HG03025 (cell line): ENCODE results near the gene RAD9A.

Experiments
- ATAC-seq: cut with Tn5 transposase; IDR thresholded peaks from one replicate; pipeline ENCODE4 v1.9.1; 2021; ENCODE audit warnings: mild to moderate bottlenecking, moderate library complexity; ENCODE audit not compliant: unreplicated experiment, low FRiP score

Gene RAD9A

DNA sequence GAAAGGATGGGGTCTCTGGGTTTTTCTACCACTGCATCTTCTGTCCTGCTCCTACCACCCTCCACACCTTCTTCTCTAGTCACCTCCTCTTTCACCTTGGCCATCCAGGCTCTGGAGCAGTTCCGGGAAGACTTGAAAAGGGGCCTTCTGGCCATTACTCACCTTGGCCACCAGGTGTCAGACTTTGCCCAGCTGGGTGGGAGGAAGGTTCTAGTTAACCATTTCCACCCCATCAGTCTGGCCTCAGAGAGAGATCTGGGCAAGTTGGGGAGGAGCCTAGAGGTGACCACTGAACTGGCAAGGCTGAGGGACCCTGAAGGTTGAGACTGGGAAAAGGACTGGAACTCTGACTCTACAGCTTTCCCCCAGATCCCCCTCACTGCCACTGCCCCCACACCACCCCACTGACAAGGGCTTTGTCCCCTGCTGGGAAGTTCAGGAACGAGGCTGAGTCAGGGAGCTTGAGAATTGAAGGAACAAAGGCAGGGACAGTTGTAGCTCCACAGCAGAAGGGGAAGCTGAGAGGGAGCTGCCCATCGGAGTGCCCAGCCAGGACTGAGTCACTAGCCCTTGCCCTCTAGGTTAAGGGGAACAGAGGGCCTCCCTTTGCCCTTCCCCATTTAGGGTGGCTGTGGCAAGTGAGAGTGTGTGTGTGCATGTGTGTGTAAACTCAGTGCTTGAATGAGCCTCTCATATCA, 34.8 kb upstream of the RAD9A start:
- ATAC-seq: no peak

DNA sequence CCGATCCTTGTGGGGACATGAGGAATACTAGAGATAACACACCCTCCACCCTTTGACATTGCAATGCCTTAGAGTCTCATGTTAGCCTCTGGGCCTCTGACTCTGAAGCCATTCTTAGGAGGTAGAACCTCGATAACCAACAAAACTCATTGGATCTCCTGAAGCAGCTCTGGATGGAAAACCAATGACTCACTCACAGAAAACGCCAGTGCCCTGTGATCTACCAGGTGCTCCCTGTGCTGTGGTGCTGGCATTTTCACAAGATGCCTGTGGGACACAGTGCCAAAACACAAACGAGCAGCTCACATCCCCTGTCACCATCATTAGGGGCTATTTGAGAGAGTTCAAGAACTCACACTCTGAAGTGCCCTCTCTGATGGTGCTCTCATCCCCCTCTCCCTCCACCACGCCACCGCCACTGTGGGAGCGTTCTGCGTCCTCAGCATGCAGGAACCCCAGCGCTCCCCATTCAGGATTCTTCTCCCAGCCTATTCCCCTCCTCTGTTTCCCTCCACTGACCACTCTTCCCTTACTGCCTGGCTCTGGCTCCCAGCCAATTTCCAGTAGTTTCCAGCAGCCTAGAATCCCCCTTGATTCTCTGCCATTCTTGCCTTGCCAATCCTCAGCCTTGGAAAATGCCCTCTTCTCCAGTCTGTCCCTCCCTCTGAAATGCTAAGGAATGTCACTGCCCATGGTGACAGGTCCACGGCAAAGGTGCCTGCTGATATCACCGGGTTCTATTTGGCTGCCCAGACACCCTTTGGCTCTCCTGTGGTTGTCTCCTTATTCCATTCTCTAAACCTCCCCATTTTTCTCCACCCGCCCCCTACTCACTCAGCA, 33.7 kb upstream of the RAD9A start:
- no peak for ATAC-seq

DNA sequence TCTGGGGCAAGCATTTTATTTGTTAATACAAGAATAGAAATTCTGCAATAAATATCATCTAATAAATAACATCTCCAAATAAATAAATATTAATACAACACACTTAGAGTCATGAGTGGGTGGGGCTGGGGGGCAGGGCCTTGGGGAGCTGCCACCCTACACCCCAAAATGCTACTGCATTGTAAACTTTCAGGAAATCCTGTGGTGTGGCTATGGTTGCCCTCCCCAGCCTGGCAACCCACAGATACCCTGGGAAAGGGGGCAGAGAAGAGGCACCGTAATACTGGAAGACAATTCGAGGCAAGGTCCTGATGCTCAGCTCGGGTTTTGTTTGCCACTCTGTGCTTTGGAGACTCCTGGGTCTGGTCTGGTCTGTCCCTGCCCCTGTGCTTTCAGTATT, 27.6 kb upstream of the RAD9A start:
- no peak for ATAC-seq

DNA sequence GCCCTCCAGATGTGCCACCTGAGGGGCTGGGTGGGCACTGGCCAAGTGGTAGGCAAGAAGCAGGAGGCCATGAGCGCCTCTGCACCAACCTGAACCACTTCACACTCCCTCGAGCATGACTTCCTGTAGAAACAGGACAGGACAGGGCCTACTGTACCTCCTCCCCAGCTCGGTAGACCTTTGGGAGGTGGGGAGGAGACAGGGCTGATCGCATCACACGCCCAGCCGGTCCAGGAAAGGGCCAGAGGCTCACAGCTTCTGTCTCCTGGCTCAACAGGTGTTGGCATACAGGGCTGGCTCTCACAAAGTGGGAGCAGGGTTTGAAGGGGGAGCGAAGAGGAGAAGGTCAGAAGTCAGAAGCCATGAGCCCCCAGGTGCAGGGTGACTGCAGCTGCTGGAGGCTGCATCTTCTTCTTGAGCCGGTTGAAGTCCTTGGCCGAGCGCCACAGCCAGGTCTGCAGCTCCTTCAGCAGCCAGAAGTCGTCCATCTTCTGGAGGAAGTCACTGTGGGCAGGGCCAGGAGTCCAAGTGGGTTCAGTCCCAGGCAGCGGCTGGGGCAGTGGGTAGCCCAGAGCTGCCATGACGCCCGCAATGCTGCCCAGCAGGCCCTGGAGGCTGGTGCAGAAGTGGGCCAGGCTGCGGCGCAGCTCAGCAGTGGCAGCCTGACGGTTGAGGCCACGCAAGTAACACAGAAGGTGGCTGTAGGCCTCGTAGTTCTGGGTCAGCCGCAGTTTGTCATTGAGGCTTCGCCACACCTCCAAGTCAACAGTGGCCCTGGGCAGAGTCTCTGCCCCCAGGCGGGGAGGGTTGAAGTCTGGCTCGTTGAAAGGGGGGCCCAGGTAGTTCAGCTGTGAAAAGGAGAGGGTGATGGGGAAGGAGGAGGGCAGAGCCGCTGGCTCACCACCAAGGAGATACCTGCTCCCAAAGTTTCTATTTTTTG, 26.7 kb upstream of the RAD9A start:
- ATAC-seq: no peak

DNA sequence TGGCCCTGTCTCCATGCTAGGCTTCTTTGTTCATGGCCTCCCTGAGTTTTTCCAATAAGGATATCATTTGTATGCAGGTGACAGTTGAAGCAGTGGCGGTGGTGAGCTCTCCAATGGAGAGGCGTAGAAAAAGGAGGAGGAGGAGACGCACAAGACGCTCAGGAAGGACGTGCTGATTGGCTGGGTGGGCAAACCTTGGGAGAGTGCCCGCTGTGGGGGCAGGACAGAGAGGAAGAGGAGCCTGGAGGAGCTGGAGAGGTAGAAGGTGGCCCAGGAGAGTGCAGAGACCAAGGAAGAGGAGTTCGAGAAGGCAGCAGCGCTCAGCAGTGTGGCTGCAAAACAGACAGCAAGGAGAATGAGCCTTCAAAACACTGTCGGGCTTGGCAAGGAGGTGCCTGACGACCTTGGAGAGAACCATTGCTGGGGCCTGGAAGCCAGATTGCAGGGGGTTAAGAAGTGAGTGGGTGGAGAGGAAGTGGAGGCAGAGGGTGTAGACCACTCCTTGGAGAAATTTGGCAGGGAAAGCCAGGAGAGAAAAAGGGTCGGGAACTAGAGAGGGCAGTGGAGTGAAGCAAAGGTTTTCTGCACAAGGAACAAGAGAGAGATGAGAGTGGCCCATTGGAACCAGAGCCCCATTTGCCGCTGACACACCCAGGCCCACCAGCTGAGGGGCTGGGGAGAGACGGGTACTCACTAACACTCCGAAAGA, 25.9 kb upstream of the RAD9A start:
- ATAC-seq: no peak

DNA sequence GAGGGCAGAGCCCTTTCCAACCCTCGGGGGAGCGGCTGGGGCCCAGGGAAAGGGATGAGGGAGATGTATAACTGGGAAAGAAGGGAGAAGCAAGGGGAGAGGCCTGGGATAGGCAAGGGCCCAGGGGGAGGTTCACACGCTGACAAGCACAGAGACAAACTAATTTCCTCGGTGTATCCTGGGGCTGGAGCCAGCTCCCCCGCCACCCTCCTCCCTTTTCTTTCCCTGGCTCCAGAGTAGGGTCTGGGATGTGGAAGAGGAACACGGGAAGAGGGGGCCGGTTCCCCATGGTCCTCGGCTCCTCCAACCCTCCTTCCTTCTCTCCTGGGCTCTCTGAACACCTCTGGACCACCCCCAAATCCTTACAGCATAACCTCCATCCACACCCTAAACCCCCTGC, 25.2 kb upstream of the RAD9A start:
- no peak for ATAC-seq

DNA sequence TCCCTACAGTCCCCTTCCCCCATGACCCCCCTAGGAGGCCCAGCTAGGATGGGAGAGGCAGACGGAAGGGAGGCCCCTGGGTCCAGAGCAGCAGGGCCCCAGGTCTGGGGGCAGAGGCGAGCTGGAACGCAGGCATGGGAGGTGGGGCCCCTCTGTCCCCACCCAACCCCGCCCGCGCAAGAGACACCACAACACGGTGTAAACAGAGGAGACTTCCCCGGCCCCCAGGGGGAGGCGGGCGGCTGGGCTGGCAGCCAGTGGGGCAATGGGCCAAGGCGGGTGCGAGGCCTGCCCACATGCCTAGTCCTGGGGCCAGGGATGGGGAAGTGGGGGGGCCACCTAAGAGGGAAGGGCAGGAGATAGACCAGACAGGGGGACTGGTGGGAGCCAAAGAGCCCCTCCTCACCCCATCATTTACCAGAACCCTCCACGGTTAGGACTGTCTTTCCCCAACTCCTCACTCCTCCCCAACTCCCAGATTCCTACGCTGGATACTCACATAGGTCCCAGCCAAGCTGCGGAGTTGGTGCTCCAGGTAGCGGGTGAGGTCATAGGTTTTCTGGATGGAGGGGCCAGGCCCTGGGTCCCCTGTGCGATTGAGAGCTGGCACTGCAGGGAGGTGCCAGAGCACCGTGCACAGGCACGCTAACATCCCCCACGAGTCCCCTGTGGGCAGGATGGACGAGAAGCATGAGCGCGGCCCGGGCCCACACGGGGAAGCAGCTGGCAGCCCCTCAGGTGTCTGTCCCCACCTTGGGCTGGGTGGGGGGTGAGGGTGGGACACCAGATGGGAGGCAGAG, 24.6 kb upstream of the RAD9A start:
- ATAC-seq: no peak

DNA sequence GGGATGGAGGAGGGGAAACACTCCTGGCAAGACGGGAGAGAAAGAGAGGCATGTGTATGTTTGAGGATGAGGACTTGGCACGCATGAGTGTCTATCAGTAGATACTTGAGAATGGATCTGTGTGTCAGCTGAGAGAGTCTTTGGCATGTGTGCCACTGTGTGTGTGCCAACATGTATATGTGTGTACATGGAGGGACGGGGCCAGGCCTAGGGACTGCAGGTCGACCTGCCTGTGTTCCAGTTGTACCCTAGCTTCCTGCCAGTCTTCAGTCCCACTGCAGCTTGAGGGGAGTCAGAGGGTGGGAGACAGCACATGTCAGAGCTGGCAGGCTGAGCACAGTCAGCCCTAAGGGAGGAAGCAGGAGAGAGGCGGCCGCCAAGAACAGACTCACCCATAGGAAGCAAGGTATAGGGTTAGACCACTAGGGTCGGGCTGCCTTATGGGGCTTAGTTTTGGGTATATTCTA, 24.0 kb upstream of the RAD9A start:
- ATAC-seq: no peak

DNA sequence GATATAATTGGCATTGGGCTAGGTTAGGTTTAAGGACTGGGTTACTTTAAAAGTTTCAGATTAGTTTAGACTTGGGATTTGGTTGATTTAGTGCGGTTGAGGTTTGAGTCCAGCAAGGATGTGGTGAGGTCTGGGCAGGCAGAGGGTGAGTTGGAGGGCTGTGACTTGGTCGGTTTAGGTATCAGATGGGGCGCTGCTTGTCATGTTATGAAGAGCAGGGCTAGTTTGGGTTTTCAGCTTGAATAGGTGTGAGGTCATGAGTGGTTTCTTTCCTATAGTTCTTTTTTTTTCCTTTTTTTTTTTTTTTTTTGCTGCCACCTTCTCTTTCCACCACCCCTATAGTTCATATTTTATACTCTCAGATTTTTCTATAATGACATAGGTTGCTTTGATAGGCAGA, 23.2 kb upstream of the RAD9A start:
- ATAC-seq: no peak

DNA sequence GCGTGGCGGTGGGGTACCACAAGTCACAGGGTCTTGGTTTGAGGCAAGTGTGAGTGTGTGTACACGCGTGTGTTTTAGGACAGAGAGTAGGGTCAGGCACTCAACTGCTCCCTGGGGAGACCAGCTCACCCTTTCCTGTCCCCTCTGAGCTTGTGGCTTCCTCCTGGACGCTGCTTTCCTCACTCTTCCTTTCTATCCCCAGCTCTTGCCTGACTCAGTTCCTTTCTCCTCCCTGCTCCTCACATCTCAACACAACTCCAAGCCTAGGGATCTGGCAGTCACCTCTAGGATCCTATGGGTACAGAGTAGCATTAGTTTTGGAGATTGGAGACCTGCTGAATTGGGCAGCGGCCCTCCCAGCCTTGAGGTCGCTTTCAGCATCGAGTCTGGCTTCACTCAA, 22.5 kb upstream of the RAD9A start:
- no peak for ATAC-seq

DNA sequence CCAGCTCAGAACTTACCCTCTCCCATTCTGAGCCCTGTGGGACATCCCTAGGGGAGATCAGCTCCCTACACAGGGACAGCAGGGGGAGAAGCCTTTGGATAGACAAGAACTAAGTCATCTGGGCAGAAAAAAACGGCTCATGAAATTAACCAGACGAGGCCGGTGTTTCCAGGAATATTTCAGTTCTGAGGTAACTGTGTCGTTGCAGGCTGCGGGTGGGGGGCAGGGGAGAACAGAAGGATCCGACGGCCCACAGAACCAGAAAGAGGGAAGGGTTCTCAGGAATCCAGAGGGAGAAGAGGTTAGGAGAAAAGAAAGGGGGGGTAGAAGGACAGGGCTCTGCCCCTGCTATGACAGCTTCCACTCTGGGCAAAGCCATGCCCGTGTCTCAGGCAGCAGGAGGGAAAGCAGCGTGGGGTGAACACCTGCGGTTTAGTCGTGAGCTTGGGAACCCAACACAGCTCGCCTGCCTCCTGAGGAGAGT, 21.9 kb upstream of the RAD9A start:
- ATAC-seq: no peak

DNA sequence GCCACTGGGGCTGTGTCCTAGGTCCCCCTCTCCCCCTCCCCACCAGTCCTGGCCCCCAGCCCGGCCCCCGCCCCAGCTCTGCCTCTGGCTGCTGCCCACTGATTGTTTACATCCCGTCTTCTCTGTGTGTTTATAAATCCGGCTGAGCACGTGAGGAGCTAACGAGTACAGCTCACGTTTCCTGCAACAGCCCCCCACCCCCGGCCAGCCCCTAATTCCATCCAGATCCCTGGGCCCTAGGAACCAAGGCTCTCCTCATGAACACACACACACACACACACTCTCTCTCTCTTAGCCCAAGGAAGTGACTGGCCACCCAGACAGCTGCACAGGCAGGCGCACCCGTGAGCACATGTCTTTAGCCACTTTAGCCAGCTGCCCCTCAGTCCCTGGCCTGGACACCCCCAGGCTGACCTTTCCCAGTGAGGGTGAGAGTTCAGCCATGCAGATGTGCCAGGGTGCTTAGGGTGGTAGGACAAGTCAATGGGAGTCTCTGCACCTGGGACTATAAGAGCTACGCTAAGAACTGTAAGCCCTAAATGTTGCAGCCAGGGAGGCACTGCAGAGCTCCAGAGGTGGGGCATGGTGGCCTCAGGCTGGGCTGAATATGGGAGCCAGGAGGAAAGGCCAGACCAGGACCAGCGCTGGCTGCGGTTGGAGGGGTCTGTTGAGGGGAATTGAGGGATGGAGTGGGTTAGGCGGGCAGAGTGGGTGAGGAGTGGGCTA, 21.3 kb upstream of the RAD9A start:
- ATAC-seq: no peak

DNA sequence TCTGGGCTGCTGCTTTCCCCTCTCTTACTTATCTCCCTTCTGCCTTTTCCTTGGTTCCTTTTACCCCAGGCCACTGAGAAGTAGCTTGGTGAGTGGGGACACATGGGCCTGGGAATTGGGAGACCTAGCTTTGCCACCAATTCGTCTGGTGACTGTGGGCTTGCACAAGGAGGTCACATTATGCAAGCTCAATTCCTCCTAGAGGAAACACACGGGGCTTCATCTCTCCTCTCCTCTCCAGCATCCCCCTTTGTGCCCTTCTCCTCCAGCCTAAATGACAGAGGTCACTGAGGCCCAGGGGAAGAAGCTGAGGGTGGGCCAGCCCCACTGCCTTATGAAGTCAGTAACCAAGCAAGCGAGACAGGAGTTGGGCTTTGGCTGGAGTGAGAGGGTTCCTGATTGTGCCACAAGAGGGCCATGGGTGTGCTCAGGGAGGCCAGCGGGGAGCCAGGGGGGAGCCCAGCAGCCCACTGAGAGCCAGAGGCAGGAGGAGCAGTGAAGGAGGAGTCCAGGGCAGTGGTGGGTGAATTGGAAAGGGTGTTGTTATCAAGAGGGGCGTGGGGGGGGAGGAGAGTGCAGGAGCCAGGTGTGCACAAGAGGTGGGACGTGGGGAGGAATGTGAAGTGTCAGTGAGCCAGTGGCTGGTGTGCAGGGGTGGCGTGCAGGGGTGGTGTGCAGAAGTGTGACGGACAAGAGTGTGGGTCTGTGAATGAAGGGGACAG, 20.4 kb upstream of the RAD9A start:
- ATAC-seq: no peak

DNA sequence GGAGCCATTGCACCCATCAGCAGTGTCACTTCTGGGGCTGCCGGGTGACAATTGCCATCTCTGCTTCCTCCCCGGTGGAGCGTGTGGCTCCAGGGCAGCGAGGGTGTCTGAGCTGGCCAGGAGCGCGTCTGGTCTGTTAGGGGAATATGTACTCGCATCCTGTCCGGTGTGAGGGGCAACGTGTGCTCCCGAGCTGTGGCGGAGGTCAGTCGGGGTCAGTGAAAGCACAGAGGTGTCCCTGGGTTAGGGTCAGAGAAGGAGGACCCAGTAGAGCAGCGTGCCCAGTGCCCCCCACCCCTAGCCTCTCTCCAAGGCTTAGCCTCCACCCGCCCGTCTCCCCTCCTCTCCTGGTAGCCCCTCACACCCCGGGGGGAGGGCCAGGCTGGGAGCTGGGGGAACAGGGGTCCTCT, 19.9 kb upstream of the RAD9A start:
- no peak for ATAC-seq

DNA sequence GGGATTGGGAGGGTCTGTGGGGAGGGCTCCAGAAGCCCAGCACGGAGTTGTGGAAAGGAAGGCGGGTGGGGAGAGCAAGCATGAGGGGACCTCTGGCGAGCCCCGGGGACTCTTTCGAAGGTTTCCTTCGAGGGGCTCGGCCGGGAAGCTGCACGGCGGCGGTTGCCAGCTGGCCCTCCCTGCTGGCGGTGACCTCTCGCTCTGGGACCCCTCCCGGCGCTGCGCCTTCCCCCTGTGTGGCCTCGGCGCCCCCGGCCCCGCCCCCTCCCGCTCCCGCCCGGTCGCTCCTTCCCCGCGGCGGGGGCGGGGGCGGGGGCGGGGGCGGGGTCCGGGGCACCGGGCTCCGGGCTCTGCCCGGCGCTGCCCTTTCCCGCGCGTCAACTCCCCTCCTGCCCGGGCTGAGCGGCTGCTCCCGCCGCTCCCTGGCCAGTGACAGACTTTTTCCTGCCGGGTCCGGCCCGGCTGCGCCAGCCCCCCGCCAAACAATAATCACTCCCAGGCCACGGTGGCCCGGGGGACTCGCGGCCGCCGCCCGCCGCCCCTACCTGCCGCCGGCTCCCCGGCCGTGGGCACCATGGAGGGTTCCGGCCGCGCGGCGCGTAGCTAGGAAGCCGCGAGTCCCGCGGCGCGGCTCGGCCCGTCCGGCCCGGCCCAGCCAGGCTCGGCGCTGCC, 19.3 kb upstream of the RAD9A start:
- ATAC-seq: no peak

DNA sequence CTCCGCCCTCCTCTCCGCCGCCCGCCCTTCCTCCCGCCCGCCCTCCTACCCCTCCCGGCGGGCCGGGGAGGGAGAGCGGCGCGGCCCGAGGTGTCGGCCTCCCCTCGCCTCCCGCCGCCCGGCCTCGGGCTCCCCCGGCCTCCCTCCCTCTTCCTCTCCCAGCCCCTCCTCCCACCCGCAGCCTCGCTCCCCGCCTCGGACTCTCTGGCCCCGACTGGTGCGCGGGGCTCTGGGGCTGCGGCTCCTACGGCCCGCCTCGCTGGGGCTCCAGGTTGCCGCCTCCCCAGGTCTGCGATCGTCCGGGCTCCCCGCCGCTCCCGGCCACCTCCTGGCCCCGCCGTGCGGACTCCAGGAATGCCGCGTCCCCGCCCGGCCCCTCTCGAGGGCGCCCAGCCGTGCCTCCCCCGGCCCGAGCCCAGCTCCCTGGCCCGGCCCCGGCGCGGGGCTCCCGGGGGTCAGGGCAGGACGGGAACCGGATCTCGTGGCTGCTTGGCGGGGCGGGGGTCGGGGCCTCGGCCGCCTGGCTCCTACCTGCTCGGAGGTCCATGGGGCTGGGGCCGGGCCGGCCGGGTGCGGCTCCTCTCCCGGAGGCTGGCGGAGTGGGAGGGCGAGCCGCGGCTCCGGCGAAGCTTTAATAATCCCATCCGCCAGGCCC, 18.7 kb upstream of the RAD9A start, which contains the start of gene CLCF1:
Gene CLCF1, minus strand, starts transcription at position 606 of the 655 bp plus-strand sequence. Its CDS starts 59 bp downstream, at position 547.
- no peak for ATAC-seq
